HCT116 (cell line): ENCODE results near the gene HECW1. TPM values are rescaled to one million over a fixed set of nuclear protein-coding genes. Genes with fewer than 3 reads are reported as not detected.

Source experiments
- ATAC-seq: fragments of 200-7000 bp; cut with Tn5 transposase; 2 replicates; pipeline ENCODE4 v1.9.1; 2020; ENCODE audit warnings: mild to moderate bottlenecking, moderate library complexity
- BruUV-seq: library from RNA; stranded (reverse); fragments of 400-500 nt; replicated peaks from 2 replicates; lab custom pipeline; 2021; lab: Mats Ljungman, UMichigan
- CTCF ChIA-PET: fragments of 300-600 bp; sonication (Branson Sonifier 250); formaldehyde crosslinking; loops from one replicate; lab custom pipeline; 2021; ENCODE audit warnings: antibody characterized with exemption; lab: Charles Lee
- POLR2A ChIA-PET: fragments of 300-600, 350-600 bp; sonication (Branson Sonifier 250); formaldehyde crosslinking; loops from one replicate; lab custom pipeline; 2021; ENCODE audit warnings: antibody characterized with exemption; lab: Charles Lee
- RAD21 ChIA-PET, 2 experiments: fragments of 300-600 bp; sonication (Branson Sonifier 250); formaldehyde crosslinking; loops; one replicate each; lab custom pipeline; 2023; ENCODE audit warnings: low total read pairs in 2 of 2; ENCODE audit not compliant: uncharacterized antibody in 2 of 2, unreplicated experiment in 2 of 2, low non-redundant PET in 1 of 2; lab: Charles Lee
- DNase-seq: peaks from one replicate; pipeline ENCODE4 v3.0.0-alpha.2; 2010; ENCODE audit warnings: low read depth, low spot score
- H2AFZ ChIP-seq: fragments of 200-600 bp; shearing (Covaris generic), sonication (generic); 2 replicates; pipeline ENCODE4 v1.6.1; 2017; ENCODE audit warnings: low read depth, mixed run types, mixed read lengths, antibody characterized with exemption, low read length; ENCODE audit not compliant: poor library complexity, severe bottlenecking
- H3K27ac ChIP-seq: 2 replicates; pipeline ENCODE4 v1.5.1; 2012; ENCODE audit warnings: low read depth, low read length
- H3K27me3 ChIP-seq: fragments of 200-600 bp; sonication (generic); 2 replicates; pipeline ENCODE4 v1.6.1; 2016; ENCODE audit warnings: mixed run types, low read length, mixed read lengths; ENCODE audit not compliant: insufficient read depth
- H3K36me3 ChIP-seq, 2 experiments: fragments of 200-500 bp in 1 of 2; fragments of 200-600 bp in 1 of 2; sonication (Bioruptor generic) in 1 of 2; sonication (generic) in 1 of 2; 2 replicates each; pipeline versions ENCODE4 v1.5.1 to v1.6.1; 2014 to 2016; ENCODE audit warnings: low read length in 2 of 2, inconsistent platforms in 1 of 2, mixed read lengths in 1 of 2, mixed run types in 1 of 2; ENCODE audit not compliant: insufficient read depth in 2 of 2, control insufficient read depth in 1 of 2
- H3K4me1 ChIP-seq, 2 experiments: fragments of 200-600 bp in 1 of 2; sonication (generic) in 1 of 2; 2 replicates each; pipeline versions ENCODE4 v1.5.1 to v1.6.1; 2012 to 2017; ENCODE audit warnings: low read length in 2 of 2, inconsistent platforms in 1 of 2, mild to moderate bottlenecking in 1 of 2, mixed read lengths in 1 of 2, mixed run types in 1 of 2, moderate library complexity in 1 of 2; ENCODE audit not compliant: insufficient read depth in 2 of 2, control insufficient read depth in 1 of 2
- H3K4me2 ChIP-seq: fragments of 200-600 bp; sonication (generic); 2 replicates; pipeline ENCODE4 v1.6.1; 2017; ENCODE audit warnings: mixed run types, low read length, mixed read lengths
- H3K4me3 ChIP-seq, 2 experiments: fragments of 200-600 bp in 1 of 2; sonication (generic) in 1 of 2; replicated peaks in 1 of 2; 2 replicates each; pipeline ENCODE4 v1.5.1; 2011 to 2016; ENCODE audit warnings: low read length in 2 of 2, control low read depth in 1 of 2, low read depth in 1 of 2, mild to moderate bottlenecking in 1 of 2, mixed read lengths in 1 of 2, mixed run types in 1 of 2
- H3K79me2 ChIP-seq: fragments of 200-600 bp; sonication (generic); 2 replicates; pipeline ENCODE4 v1.6.1; 2017; ENCODE audit warnings: mild to moderate bottlenecking, mixed run types, low read length, moderate library complexity, mixed read lengths; ENCODE audit not compliant: insufficient read depth
- H3K9ac ChIP-seq: fragments of 200-600 bp; sonication (generic); 2 replicates; pipeline ENCODE4 v1.6.1; 2016; ENCODE audit warnings: low read length, mixed read lengths
- H3K9me2 ChIP-seq: fragments of 200-600 bp; sonication (generic), shearing (Covaris generic); 2 replicates; pipeline ENCODE4 v1.6.1; 2017; ENCODE audit warnings: mixed run types, mild to moderate bottlenecking, moderate library complexity; ENCODE audit not compliant: insufficient read depth
- H3K9me3 ChIP-seq, 2 experiments: fragments of 200-500 bp in 1 of 2; fragments of 200-600 bp in 1 of 2; sonication (Bioruptor generic) in 1 of 2; sonication (generic) in 1 of 2; 2 replicates each; pipeline ENCODE4 v1.6.1; 2014 to 2017; ENCODE audit warnings: low read length in 2 of 2, mixed read lengths in 2 of 2, inconsistent platforms in 1 of 2, low read depth in 1 of 2, mild to moderate bottlenecking in 1 of 2, mixed run types in 1 of 2, moderate library complexity in 1 of 2; ENCODE audit not compliant: control insufficient read depth in 1 of 2, insufficient read depth in 1 of 2
- H4K20me1 ChIP-seq: fragments of 200-600 bp; sonication (generic), shearing (Covaris generic); 2 replicates; pipeline ENCODE4 v1.6.1; 2017; ENCODE audit warnings: mixed run types, mild to moderate bottlenecking, moderate library complexity; ENCODE audit not compliant: insufficient read depth
- CEBPB ChIP-seq: IDR thresholded peaks from 2 replicates; pipeline ENCODE4 v1.6.1; 2012; ENCODE audit warnings: low read depth
- EGR1 ChIP-seq: IDR thresholded peaks from 2 replicates; pipeline ENCODE4 v1.6.1; 2012; ENCODE audit warnings: low read depth
- EZH2 ChIP-seq: fragments of 200-600 bp; sonication (generic); IDR thresholded peaks from 2 replicates; pipeline ENCODE4 v1.6.1; 2017; ENCODE audit warnings: antibody characterized with exemption, mixed run types
- POLR2A ChIP-seq: IDR thresholded peaks from 2 replicates; pipeline ENCODE4 v1.7.0; 2011; ENCODE audit warnings: borderline replicate concordance; ENCODE audit not compliant: insufficient read depth, insufficient read length; ENCODE audit errors: extremely low read depth
- POLR2AphosphoS5 ChIP-seq: IDR thresholded peaks from 2 replicates; pipeline ENCODE4 v1.6.1; 2011; ENCODE audit warnings: mild to moderate bottlenecking, low read depth, low read length, moderate library complexity
- SIN3A ChIP-seq: IDR thresholded peaks from 2 replicates; pipeline ENCODE4 v1.6.1; 2012; ENCODE audit warnings: low read depth
- SP1 ChIP-seq: IDR thresholded peaks from 2 replicates; pipeline ENCODE4 v1.6.1; 2012; ENCODE audit warnings: low read depth
- YY1 ChIP-seq: IDR thresholded peaks from 2 replicates; pipeline ENCODE4 v1.6.1; 2011; ENCODE audit warnings: low read length, low read depth, moderate library complexity, mild to moderate bottlenecking; ENCODE audit not compliant: insufficient replicate concordance; ENCODE audit errors: extremely low read depth
- ZFX ChIP-seq: fragments of 450-650 bp; IDR thresholded peaks from 2 replicates; pipeline ENCODE4 v1.6.1; 2017
- intact Hi-C: fragments of 100-400 bp; cut with micrococcal nuclease; formaldehyde crosslinking; loops from 2 replicates; pipeline ENCODE4 v1.10.0; 2022
- total RNA-seq: library from RNA; stranded (reverse); gene quantifications from one replicate; pipeline ENCODE4 v1.2.1, GENCODE V29; 2021; ENCODE audit not compliant: unreplicated experiment
- TF ChIP-seq, protein P1 (sequence below): IDR thresholded peaks from 2 replicates; pipeline ENCODE4 v1.6.1; 2012
- TF ChIP-seq, protein P2 (sequence below): IDR thresholded peaks from 2 replicates; pipeline ENCODE4 v1.6.1; 2011; ENCODE audit warnings: mild to moderate bottlenecking, low read length, moderate library complexity; ENCODE audit not compliant: insufficient replicate concordance; ENCODE audit errors: extremely low read depth
- TF ChIP-seq, protein P3 (sequence below): IDR thresholded peaks from 2 replicates; pipeline ENCODE4 v1.6.1; 2012
- TF ChIP-seq, protein P4 (sequence below): IDR thresholded peaks from 2 replicates; pipeline ENCODE4 v1.6.1; 2012; ENCODE audit warnings: low read depth

HECW1 gene
- total RNA-seq, 1 experiment from 2014 or later, result 5.6 TPM

DNA sequence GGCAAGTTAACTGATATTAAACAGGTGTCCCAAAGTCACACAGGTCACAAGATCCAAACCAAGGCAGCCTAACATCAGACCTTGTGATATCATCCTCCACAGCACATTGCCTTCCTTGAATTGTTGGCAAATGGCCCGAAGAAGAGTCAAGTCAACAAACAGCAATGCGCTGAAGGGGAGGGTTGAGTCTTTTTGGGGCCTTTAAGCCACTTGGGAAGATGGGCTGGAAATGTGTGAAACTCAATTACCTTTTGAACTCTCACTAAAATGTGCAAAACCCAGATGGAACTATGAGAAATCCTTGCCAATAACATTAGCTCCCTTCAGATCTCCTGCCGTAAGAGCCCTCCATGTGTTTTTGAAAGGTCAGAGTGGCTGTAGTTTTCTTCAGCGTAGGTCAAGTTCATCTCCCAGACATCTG, 422.6 kb downstream of the HECW1 start:
- Histone ChIP-seq H3K9me2 (no peaks in the 10 kb centered on the region), H3K27ac (no peak overlapping the region), H3K9ac (no peak overlapping the region), H3K4me3 (no peak overlapping the region), H2AFZ (no peak overlapping the region), H3K4me2 (no peak overlapping the region), H3K36me3 (no peaks in the 10 kb centered on the region), H3K4me1 (no peaks in the 10 kb centered on the region), H3K79me2 (no peaks in the 10 kb centered on the region), H3K27me3 (no peaks in the 10 kb centered on the region), H4K20me1 (no peaks in the 10 kb centered on the region), H3K9me3 (no peaks in the 10 kb centered on the region)
- DNase-seq (no peak), ATAC-seq (no peak)
- ChIA-PET CTCF (no interaction called here), POLR2A (no interaction called here), RAD21 (no interaction called here)
- no TSS peak for BruUV-seq
- no peak for TF ChIP-seq YY1
- TF ChIP-seq CEBPB, result no peak
- no peak for TF ChIP-seq EGR1
- TF ChIP-seq, protein P1, sequence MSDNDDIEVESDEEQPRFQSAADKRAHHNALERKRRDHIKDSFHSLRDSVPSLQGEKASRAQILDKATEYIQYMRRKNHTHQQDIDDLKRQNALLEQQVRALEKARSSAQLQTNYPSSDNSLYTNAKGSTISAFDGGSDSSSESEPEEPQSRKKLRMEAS, result no peak
- TF ChIP-seq SIN3A, result no peak
- intact Hi-C loops, result no loop called here

DNA sequence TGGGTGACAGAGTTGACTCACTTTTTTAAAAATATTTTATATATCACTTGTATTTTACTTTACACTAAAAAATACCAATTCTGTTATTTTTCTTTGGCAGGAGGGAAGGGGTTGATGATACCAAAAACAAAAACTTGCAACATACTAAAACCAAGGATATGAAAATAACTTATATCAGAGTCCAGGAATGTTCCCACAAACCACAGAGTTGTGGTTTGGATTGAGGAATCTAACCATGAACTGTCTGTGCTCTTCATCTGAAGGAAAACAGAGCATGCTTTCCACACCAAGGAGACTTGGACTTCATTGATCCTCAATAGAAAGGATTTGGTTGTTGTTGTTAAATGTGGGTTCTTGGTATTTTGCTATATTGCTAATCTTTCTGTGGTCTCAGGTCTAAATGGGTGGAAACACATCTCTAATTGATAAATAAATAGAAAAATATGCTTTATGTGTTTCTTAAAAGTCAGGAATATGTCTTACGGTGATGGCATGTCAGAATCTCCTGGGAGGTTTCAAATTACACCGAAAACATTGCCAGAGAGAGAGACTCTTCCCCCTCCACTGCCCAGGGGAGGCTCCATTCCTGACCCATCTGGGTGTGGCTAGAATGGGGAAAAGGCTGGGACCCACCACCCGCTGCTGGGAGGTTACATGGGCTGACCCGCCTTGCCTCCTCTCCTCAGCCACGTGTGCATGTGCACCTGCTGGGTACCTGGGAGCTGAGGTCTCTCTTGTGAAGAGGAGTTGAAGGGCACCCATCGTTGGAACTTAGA, 423.6 kb downstream of the HECW1 start:
- DNase-seq (no peak), ATAC-seq (no peak)
- Histone ChIP-seq H3K4me3 (no peak overlapping the region), H3K36me3 (no peaks in the 10 kb centered on the region), H3K4me1 (no peaks in the 10 kb centered on the region), H3K27me3 (no peaks in the 10 kb centered on the region), H3K9me3 (no peaks in the 10 kb centered on the region), H2AFZ (no peak overlapping the region), H4K20me1 (no peaks in the 10 kb centered on the region), H3K9me2 (no peaks in the 10 kb centered on the region), H3K9ac (no peak overlapping the region), H3K79me2 (no peaks in the 10 kb centered on the region), H3K4me2 (no peak overlapping the region), H3K27ac (no peak overlapping the region)
- RAD21 ChIA-PET, result no interaction called here
- POLR2A ChIA-PET, result no interaction called here
- intact Hi-C loops, result no loop called here
- CTCF ChIA-PET, result no interaction called here
- BruUV-seq, result no TSS peak
- TF ChIP-seq EZH2 (no peak), YY1 (no peak), ZFX (no peak), POLR2A (no peak), SP1 (no peak), POLR2AphosphoS5 (no peak), EGR1 (no peak)
- TF ChIP-seq, protein P2, sequence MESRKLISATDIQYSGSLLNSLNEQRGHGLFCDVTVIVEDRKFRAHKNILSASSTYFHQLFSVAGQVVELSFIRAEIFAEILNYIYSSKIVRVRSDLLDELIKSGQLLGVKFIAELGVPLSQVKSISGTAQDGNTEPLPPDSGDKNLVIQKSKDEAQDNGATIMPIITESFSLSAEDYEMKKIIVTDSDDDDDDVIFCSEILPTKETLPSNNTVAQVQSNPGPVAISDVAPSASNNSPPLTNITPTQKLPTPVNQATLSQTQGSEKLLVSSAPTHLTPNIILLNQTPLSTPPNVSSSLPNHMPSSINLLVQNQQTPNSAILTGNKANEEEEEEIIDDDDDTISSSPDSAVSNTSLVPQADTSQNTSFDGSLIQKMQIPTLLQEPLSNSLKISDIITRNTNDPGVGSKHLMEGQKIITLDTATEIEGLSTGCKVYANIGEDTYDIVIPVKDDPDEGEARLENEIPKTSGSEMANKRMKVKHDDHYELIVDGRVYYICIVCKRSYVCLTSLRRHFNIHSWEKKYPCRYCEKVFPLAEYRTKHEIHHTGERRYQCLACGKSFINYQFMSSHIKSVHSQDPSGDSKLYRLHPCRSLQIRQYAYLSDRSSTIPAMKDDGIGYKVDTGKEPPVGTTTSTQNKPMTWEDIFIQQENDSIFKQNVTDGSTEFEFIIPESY, result no peak
- TF ChIP-seq, protein P3, sequence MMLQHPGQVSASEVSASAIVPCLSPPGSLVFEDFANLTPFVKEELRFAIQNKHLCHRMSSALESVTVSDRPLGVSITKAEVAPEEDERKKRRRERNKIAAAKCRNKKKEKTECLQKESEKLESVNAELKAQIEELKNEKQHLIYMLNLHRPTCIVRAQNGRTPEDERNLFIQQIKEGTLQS, result no peak
- TF ChIP-seq, protein P4, sequence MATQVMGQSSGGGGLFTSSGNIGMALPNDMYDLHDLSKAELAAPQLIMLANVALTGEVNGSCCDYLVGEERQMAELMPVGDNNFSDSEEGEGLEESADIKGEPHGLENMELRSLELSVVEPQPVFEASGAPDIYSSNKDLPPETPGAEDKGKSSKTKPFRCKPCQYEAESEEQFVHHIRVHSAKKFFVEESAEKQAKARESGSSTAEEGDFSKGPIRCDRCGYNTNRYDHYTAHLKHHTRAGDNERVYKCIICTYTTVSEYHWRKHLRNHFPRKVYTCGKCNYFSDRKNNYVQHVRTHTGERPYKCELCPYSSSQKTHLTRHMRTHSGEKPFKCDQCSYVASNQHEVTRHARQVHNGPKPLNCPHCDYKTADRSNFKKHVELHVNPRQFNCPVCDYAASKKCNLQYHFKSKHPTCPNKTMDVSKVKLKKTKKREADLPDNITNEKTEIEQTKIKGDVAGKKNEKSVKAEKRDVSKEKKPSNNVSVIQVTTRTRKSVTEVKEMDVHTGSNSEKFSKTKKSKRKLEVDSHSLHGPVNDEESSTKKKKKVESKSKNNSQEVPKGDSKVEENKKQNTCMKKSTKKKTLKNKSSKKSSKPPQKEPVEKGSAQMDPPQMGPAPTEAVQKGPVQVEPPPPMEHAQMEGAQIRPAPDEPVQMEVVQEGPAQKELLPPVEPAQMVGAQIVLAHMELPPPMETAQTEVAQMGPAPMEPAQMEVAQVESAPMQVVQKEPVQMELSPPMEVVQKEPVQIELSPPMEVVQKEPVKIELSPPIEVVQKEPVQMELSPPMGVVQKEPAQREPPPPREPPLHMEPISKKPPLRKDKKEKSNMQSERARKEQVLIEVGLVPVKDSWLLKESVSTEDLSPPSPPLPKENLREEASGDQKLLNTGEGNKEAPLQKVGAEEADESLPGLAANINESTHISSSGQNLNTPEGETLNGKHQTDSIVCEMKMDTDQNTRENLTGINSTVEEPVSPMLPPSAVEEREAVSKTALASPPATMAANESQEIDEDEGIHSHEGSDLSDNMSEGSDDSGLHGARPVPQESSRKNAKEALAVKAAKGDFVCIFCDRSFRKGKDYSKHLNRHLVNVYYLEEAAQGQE, result no peak
